SK-N-SH (cell line): ENCODE measurements around the gene SMARCE1. TPM values are rescaled to one million over a fixed set of nuclear protein-coding genes. Genes with fewer than 3 reads are reported as not detected.

Experiments
- CTCF ChIA-PET: fragments of 300-600, 350-600 bp; formaldehyde crosslinking; extraction: SDS; loops from one replicate; lab custom pipeline; 2021; lab: Yijun Ruan, JAX
- POLR2A ChIA-PET: fragments of 350-600 bp; sonication (Branson Sonifier 250); formaldehyde crosslinking; extraction: SDS; loops from one replicate; lab custom pipeline; 2020; ENCODE audit warnings: antibody characterized with exemption, inconsistent platforms; lab: Yijun Ruan, JAX
- DNase-seq: peaks from one replicate; pipeline ENCODE4 v3.0.0; 2012
- H2AFZ ChIP-seq: fragments of 200-600 bp; sonication (generic); 2 replicates; pipeline ENCODE4 v1.8.1; 2016; ENCODE audit warnings: antibody characterized with exemption, mild to moderate bottlenecking, low read depth
- H3F3A ChIP-seq: fragments of 200-600 bp; sonication (generic); replicated peaks from 2 replicates; pipeline ENCODE3; 2016; ENCODE audit warnings: antibody characterized with exemption, mild to moderate bottlenecking; ENCODE audit not compliant: insufficient read depth
- H3K27ac ChIP-seq, 2 experiments: fragments of 200-500 bp in 1 of 2; fragments of 200-600 bp in 1 of 2; sonication (Bioruptor generic) in 1 of 2; sonication (generic), shearing (Covaris generic) in 1 of 2; 2 replicates each; pipeline versions ENCODE4 v1.5.1 to v1.6.1; 2014 to 2016; ENCODE audit warnings: low read depth in 2 of 2, inconsistent platforms in 1 of 2, low read length in 1 of 2, mild to moderate bottlenecking in 1 of 2, mixed read lengths in 1 of 2
- H3K27me3 ChIP-seq: fragments of 200-600 bp; sonication (generic), shearing (Covaris generic); 2 replicates; pipeline ENCODE4 v1.6.1; 2016; ENCODE audit warnings: mixed run types; ENCODE audit not compliant: insufficient read depth
- H3K36me3 ChIP-seq, 2 experiments: fragments of 200-500 bp in 1 of 2; fragments of 200-600 bp in 1 of 2; sonication (Bioruptor generic) in 1 of 2; sonication (generic) in 1 of 2; replicated peaks in 1 of 2; 2 replicates each; pipeline versions ENCODE3 to v1.5.1; 2014 to 2016; ENCODE audit warnings: low read length in 1 of 2, mild to moderate bottlenecking in 1 of 2; ENCODE audit not compliant: insufficient read depth in 2 of 2, control insufficient read depth in 1 of 2
- H3K4me1 ChIP-seq, 2 experiments: fragments of 200-500 bp in 1 of 2; fragments of 200-600 bp in 1 of 2; sonication (Bioruptor generic) in 1 of 2; sonication (generic), shearing (Covaris generic) in 1 of 2; 2 replicates each; pipeline versions ENCODE4 v1.5.1 to v1.6.1; 2014 to 2016; ENCODE audit warnings: low read depth in 1 of 2, low read length in 1 of 2, mixed run types in 1 of 2; ENCODE audit not compliant: insufficient read depth in 2 of 2, control insufficient read depth in 1 of 2
- H3K4me2 ChIP-seq: fragments of 200-600 bp; sonication (generic), shearing (Covaris generic); 2 replicates; pipeline ENCODE4 v1.6.1; 2017; ENCODE audit warnings: mixed run types
- H3K4me3 ChIP-seq, 2 experiments: fragments of 200-500 bp in 1 of 2; fragments of 200-600 bp in 1 of 2; sonication (Bioruptor generic) in 1 of 2; sonication (generic), shearing (Covaris generic) in 1 of 2; 2 replicates each; pipeline versions ENCODE4 v1.5.1 to v1.8.1; 2014 to 2016; ENCODE audit warnings: low read depth in 2 of 2, inconsistent platforms in 1 of 2, low read length in 1 of 2, mild to moderate bottlenecking in 1 of 2, mixed read lengths in 1 of 2, moderate library complexity in 1 of 2
- H3K79me2 ChIP-seq: fragments of 200-600 bp; sonication (generic); 2 replicates; pipeline ENCODE4 v1.8.1; 2017; ENCODE audit warnings: mild to moderate bottlenecking; ENCODE audit not compliant: insufficient read depth
- H3K9ac ChIP-seq: fragments of 200-600 bp; sonication (generic); 2 replicates; pipeline ENCODE4 v1.6.1; 2017; ENCODE audit warnings: mixed run types
- H3K9me2 ChIP-seq: fragments of 200-600 bp; sonication (generic); 2 replicates; pipeline ENCODE4 v1.6.1; 2017; ENCODE audit warnings: mixed run types
- H3K9me3 ChIP-seq: fragments of 200-600 bp; sonication (generic); 2 replicates; pipeline ENCODE4 v1.6.1; 2017; ENCODE audit warnings: mixed run types, mild to moderate bottlenecking, moderate library complexity
- H4K20me1 ChIP-seq: fragments of 200-600 bp; sonication (generic); 2 replicates; pipeline ENCODE4 v1.6.1; 2017; ENCODE audit warnings: mild to moderate bottlenecking, mixed run types; ENCODE audit not compliant: insufficient read depth
- ELF1 ChIP-seq: IDR thresholded peaks from 2 replicates; pipeline ENCODE4 v1.4.0; 2012
- EZH2phosphoT487 ChIP-seq: fragments of 200-600 bp; sonication (generic); IDR thresholded peaks from 2 replicates; pipeline ENCODE4 v1.6.1; 2017; ENCODE audit warnings: low read depth, mixed run types, mild to moderate bottlenecking, antibody characterized with exemption, moderate library complexity, borderline replicate concordance
- FOXM1 ChIP-seq: IDR thresholded peaks from 2 replicates; pipeline ENCODE4 v1.4.0; 2012; ENCODE audit warnings: low read depth, mild to moderate bottlenecking
- GABPA ChIP-seq: IDR thresholded peaks from 2 replicates; pipeline ENCODE4 v1.4.0; 2012; ENCODE audit warnings: low read depth, mild to moderate bottlenecking
- GATA2 ChIP-seq: sonication (generic); formaldehyde crosslinking; IDR thresholded peaks from 2 replicates; pipeline ENCODE4 v1.5.0; 2020; ENCODE audit warnings: mild to moderate bottlenecking, missing genetic modification reagents
- MEF2A ChIP-seq: IDR thresholded peaks from 2 replicates; pipeline ENCODE4 v1.4.0; 2012; ENCODE audit warnings: low read depth, borderline replicate concordance
- NFIC ChIP-seq: IDR thresholded peaks from 2 replicates; pipeline ENCODE4 v1.4.0; 2012; ENCODE audit warnings: borderline replicate concordance
- NRF1 ChIP-seq: IDR thresholded peaks from 2 replicates; pipeline ENCODE4 v1.6.1; 2012; ENCODE audit warnings: low read depth, mild to moderate bottlenecking, low read length
- RCOR1 ChIP-seq: fragments of 150-350 bp; IDR thresholded peaks from 2 replicates; pipeline ENCODE4 v1.6.1; 2017; ENCODE audit warnings: antibody characterized with exemption, low read length
- RFX5 ChIP-seq: IDR thresholded peaks from 2 replicates; pipeline ENCODE4 v1.6.1; 2012; ENCODE audit warnings: mild to moderate bottlenecking, improper control_type of control experiment, low read length
- SIN3A ChIP-seq: IDR thresholded peaks from 2 replicates; pipeline ENCODE4 v1.6.1; 2012; ENCODE audit warnings: low read depth, mild to moderate bottlenecking, low read length, moderate library complexity, borderline replicate concordance
- SMC3 ChIP-seq: IDR thresholded peaks from 2 replicates; pipeline ENCODE4 v1.6.1; 2012; ENCODE audit warnings: low read depth, low read length, improper control_type of control experiment
- TCF12 ChIP-seq: IDR thresholded peaks from 2 replicates; pipeline ENCODE4 v1.4.0; 2012
- YY1 ChIP-seq: IDR thresholded peaks from 2 replicates; pipeline ENCODE4 v1.4.0; 2012; ENCODE audit warnings: low read depth, mild to moderate bottlenecking
- WGBS: methylation state at CpG from one replicate; pipeline ENCODE4 v1.1.6; 2017; ENCODE audit warnings: low lambda C conversion rate; 5-methylcytosine and 5-hydroxymethylcytosine counted together
- polyA plus RNA-seq, 3 experiments: library from polyadenylated mRNA; depleted of rRNA; stranded (reverse); fragments of >200 nt; gene quantifications; 2 replicates each; pipeline ENCODE4 v1.2.3, GENCODE V29; 2012
- TF ChIP-seq, protein P1 (sequence below): fragments of 200-600 bp; sonication (generic); IDR thresholded peaks from 2 replicates; pipeline ENCODE4 v1.6.1; 2017; ENCODE audit warnings: antibody characterized with exemption, mild to moderate bottlenecking, moderate library complexity
- TF ChIP-seq, protein P2 (sequence below): IDR thresholded peaks from 2 replicates; pipeline ENCODE4 v1.4.0; 2012; ENCODE audit warnings: low read depth
- TF ChIP-seq, protein P3 (sequence below): fragments of 150-350 bp; IDR thresholded peaks from 2 replicates; pipeline ENCODE4 v1.6.1; 2016; ENCODE audit warnings: mild to moderate bottlenecking, low read depth, low read length
- TF ChIP-seq, protein P4 (sequence below): IDR thresholded peaks from 2 replicates; pipeline ENCODE4; 2012

Gene SMARCE1
- polyA plus RNA-seq, 1 of the 3 experiments (the other 2 are of a cell fraction) = 45.9 TPM

DNA sequence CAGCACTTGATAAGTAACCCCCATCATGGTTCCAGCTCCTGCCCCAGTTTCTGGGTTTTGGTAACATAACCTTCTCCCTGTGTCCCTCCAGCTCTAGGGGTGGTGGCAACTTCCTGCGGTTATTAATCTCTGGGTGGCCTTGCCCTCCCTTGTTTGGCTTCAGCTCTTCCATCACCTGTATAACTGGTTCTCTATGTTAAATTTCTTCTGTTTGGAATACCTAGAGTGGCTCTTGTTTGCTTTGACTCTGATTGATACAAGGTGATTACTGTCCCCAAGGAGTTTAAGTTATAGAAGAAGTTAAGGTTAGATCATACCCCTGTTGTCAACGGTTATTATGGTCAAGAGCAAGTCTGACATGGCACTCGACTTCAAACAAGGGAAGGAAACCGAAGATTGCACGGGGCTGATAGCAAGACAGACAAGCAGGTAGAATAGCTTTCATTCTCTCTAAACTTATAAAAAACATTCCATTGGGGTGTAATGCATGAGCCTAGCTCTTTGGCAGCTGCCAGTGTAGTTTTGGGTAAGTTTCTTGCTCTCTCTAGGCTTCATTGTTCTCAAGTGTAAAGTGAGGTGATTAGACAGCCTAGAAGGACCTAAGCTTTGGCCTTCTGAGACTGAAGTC, 71.4 kb downstream of the SMARCE1 start:
- Histone ChIP-seq H3K79me2 (no peaks in the 10 kb centered on the region), H3K27me3 (peaks cover 11% of the 10 kb centered on the region; the same call in 1 of the 2 replicates), H3K4me2 (no peak overlapping the region), H3K27ac (no peak overlapping the region), H4K20me1 (no peaks in the 10 kb centered on the region), H3K36me3 (no peaks in the 10 kb centered on the region), H2AFZ (no peak overlapping the region), H3K9me3 (peaks cover 9% of the 10 kb centered on the region; the same call in 1 of the 2 replicates), H3F3A (no peaks in the 10 kb centered on the region), H3K9me2 (no peaks in the 10 kb centered on the region), H3K9ac (no peak overlapping the region), H3K4me3 (no peak overlapping the region), H3K4me1 (no peaks in the 10 kb centered on the region)
- no peak for TF ChIP-seq RFX5
- no peak for TF ChIP-seq YY1
- no peak for TF ChIP-seq SMC3
- TF ChIP-seq ELF1 = no peak
- TF ChIP-seq MEF2A = no peak
- no peak for TF ChIP-seq NRF1
- TF ChIP-seq, protein P1, sequence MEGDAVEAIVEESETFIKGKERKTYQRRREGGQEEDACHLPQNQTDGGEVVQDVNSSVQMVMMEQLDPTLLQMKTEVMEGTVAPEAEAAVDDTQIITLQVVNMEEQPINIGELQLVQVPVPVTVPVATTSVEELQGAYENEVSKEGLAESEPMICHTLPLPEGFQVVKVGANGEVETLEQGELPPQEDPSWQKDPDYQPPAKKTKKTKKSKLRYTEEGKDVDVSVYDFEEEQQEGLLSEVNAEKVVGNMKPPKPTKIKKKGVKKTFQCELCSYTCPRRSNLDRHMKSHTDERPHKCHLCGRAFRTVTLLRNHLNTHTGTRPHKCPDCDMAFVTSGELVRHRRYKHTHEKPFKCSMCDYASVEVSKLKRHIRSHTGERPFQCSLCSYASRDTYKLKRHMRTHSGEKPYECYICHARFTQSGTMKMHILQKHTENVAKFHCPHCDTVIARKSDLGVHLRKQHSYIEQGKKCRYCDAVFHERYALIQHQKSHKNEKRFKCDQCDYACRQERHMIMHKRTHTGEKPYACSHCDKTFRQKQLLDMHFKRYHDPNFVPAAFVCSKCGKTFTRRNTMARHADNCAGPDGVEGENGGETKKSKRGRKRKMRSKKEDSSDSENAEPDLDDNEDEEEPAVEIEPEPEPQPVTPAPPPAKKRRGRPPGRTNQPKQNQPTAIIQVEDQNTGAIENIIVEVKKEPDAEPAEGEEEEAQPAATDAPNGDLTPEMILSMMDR = no peak
- TF ChIP-seq, protein P2, sequence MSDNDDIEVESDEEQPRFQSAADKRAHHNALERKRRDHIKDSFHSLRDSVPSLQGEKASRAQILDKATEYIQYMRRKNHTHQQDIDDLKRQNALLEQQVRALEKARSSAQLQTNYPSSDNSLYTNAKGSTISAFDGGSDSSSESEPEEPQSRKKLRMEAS = no peak
- TF ChIP-seq, protein P3, sequence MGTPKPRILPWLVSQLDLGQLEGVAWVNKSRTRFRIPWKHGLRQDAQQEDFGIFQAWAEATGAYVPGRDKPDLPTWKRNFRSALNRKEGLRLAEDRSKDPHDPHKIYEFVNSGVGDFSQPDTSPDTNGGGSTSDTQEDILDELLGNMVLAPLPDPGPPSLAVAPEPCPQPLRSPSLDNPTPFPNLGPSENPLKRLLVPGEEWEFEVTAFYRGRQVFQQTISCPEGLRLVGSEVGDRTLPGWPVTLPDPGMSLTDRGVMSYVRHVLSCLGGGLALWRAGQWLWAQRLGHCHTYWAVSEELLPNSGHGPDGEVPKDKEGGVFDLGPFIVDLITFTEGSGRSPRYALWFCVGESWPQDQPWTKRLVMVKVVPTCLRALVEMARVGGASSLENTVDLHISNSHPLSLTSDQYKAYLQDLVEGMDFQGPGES = no peak
- TF ChIP-seq GATA2 = no peak
- no peak for TF ChIP-seq NFIC
- no peak for TF ChIP-seq GABPA
- TF ChIP-seq RCOR1 = no peak
- no peak for TF ChIP-seq SIN3A
- TF ChIP-seq TCF12 = no peak
- TF ChIP-seq EZH2phosphoT487 = no peak
- no peak for TF ChIP-seq FOXM1
- TF ChIP-seq, protein P4, sequence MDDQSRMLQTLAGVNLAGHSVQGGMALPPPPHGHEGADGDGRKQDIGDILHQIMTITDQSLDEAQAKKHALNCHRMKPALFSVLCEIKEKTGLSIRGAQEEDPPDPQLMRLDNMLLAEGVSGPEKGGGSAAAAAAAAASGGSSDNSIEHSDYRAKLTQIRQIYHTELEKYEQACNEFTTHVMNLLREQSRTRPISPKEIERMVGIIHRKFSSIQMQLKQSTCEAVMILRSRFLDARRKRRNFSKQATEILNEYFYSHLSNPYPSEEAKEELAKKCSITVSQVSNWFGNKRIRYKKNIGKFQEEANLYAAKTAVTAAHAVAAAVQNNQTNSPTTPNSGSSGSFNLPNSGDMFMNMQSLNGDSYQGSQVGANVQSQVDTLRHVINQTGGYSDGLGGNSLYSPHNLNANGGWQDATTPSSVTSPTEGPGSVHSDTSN = no peak
- ChIA-PET POLR2A (no interaction called here), CTCF (interaction anchor here (0.7 to 2.7 kb wide), 3 partner anchors 15 to 222 kb away, joined by 4 to 15 read pairs (median 5); no protein-coding TSS in a partner anchor)
- no peak for DNase-seq
- WGBS = 15% methylated on average over 5 of the region's 5 CpGs

Other genes starting within 250 kb of the SMARCE1 start
- 20.6 and 23.2 TPM in 2 replicates for gene TOP2A, start 229.9 kb downstream of the SMARCE1 start, polyA plus RNA-seq (2012; rRNA removed)
- 101 and 128 TPM in 2 replicates for gene IGFBP4, start 204.4 kb downstream of the SMARCE1 start, polyA plus RNA-seq (2012; rRNA removed)
- gene TNS4, start 146.2 kb downstream of the SMARCE1 start, polyA plus RNA-seq (2012; rRNA removed) = not detected in 2 replicates
- gene CCR7, start 82.3 kb downstream of the SMARCE1 start, polyA plus RNA-seq (2012; rRNA removed) = not detected in 2 replicates
- gene KRT222, start 17.4 kb upstream of the SMARCE1 start, polyA plus RNA-seq (2012; rRNA removed) = not detected in 2 replicates
- not detected in 2 replicates for gene KRT24, start 55.9 kb upstream of the SMARCE1 start, polyA plus RNA-seq (2012; rRNA removed)
- gene KRT25, start 107.5 kb upstream of the SMARCE1 start, polyA plus RNA-seq (2012; rRNA removed) = not detected in 2 replicates
- gene KRT26, start 124.4 kb upstream of the SMARCE1 start, polyA plus RNA-seq (2012; rRNA removed) = not detected in 2 replicates
- gene KRT27, start 134.7 kb upstream of the SMARCE1 start, polyA plus RNA-seq (2012; rRNA removed) = not detected in 2 replicates
- gene KRT28, start 152.1 kb upstream of the SMARCE1 start, polyA plus RNA-seq (2012; rRNA removed) = not detected in 2 replicates
- 17.1 and 31.6 TPM in 2 replicates for gene KRT10, start 174.8 kb upstream of the SMARCE1 start, polyA plus RNA-seq (2012; rRNA removed)
- gene KRT12, start 219.4 kb upstream of the SMARCE1 start, polyA plus RNA-seq (2012; rRNA removed) = not detected in 2 replicates
- not detected in 2 replicates for gene KRT20, start 237.4 kb upstream of the SMARCE1 start, polyA plus RNA-seq (2012; rRNA removed)